LNCaP clone FGC (cell line): Measurements from ENCODE around the gene PTPN12.

Source experiments
- DNase-seq: peaks from one replicate; pipeline ENCODE4 v3.0.0-alpha.2; 2011; ENCODE audit warnings: low read depth
- H3K4me3 ChIP-seq: 2 replicates; pipeline ENCODE4 v1.5.1; 2011; ENCODE audit warnings: mild to moderate bottlenecking, low read depth, low read length, control low read depth
- TF ChIP-seq, protein P1 (sequence below): IDR thresholded peaks from 2 replicates; pipeline ENCODE4 v1.5.1; 2012; ENCODE audit warnings: mild to moderate bottlenecking; ENCODE audit not compliant: control insufficient read depth, insufficient read depth; ENCODE audit errors: extremely low read depth

Gene PTPN12

DNA sequence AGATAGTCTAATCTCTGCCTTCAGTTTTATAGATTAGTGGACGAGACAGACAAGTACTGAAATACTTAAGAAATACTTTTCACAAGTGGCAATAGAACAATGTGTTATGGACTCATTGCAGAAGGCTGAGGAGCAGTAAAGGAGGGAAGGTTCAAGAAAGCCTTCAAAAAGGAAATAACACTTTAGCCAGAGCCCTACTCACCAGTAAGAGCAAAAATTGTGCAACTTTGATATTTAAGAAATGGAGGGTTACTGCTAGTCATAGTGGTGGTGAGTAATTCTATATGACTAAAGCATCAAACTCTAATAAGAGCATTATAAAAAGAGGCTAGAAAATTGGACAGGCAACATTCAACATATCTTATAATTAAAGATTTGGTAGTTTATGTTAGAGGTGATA is 28.8 kb downstream of the PTPN12 start:
- H3K4me3 ChIP-seq = no peak overlapping the region
- DNase-seq = no peak
- TF ChIP-seq, protein P1, sequence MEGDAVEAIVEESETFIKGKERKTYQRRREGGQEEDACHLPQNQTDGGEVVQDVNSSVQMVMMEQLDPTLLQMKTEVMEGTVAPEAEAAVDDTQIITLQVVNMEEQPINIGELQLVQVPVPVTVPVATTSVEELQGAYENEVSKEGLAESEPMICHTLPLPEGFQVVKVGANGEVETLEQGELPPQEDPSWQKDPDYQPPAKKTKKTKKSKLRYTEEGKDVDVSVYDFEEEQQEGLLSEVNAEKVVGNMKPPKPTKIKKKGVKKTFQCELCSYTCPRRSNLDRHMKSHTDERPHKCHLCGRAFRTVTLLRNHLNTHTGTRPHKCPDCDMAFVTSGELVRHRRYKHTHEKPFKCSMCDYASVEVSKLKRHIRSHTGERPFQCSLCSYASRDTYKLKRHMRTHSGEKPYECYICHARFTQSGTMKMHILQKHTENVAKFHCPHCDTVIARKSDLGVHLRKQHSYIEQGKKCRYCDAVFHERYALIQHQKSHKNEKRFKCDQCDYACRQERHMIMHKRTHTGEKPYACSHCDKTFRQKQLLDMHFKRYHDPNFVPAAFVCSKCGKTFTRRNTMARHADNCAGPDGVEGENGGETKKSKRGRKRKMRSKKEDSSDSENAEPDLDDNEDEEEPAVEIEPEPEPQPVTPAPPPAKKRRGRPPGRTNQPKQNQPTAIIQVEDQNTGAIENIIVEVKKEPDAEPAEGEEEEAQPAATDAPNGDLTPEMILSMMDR = no peak

DNA sequence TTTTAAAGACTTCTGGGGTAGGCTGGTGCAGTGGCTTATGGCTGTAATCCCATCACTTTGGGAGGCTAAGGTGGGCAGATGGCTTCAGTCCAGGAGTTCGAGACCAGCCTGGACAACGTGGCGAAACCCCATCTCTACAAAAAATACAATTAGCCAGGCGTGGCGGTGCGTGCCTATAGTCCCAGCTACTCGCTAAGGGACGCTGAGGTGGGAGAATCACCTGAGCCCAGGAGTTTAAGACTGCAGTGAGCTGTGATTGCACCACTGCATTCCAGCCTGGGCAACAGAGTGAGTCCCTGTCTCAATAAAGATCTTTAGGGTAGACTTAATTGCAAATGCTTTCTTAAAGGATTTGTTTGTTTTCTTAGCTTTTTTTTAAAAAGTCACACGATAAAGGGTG is 29.3 kb downstream of the PTPN12 start:
- TF ChIP-seq, protein P1 = no peak
- H3K4me3 ChIP-seq = no peak overlapping the region
- no peak for DNase-seq

DNA sequence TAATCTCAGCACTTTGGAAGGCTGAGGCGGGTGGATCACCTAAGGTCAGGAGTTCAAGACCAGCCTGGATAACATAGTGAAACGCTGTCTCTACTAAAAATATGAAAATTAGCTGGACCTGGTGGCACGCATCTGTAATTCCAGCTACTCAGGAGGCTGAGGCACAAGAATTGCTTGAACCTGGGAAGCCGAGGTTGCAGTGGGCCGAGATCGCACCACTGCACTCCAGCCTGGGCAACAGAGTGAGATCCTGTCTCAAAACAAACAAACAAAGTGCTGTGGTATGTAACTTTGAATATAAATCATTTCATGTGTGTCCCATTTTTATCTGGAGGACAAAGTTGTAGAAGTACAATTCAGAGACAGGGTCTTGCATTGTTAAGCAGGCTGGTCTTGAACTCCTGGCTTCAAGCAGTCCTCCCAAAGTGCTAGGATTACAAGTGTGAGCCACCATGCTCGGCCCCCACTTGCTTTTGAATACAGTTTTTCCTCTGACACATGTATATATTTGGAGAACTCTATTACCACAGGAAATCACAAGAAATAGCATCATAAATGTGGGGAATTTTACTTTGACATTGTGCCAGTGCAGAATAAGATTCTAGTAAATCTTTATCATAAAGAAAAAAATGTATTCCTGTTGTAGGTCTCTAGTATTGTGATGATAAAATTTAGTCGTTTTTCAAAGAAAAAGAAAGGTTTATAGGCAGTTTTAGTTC is 32.6 kb downstream of the PTPN12 start:
- TF ChIP-seq, protein P1 = no peak
- H3K4me3 ChIP-seq = no peak overlapping the region
- no peak for DNase-seq

DNA sequence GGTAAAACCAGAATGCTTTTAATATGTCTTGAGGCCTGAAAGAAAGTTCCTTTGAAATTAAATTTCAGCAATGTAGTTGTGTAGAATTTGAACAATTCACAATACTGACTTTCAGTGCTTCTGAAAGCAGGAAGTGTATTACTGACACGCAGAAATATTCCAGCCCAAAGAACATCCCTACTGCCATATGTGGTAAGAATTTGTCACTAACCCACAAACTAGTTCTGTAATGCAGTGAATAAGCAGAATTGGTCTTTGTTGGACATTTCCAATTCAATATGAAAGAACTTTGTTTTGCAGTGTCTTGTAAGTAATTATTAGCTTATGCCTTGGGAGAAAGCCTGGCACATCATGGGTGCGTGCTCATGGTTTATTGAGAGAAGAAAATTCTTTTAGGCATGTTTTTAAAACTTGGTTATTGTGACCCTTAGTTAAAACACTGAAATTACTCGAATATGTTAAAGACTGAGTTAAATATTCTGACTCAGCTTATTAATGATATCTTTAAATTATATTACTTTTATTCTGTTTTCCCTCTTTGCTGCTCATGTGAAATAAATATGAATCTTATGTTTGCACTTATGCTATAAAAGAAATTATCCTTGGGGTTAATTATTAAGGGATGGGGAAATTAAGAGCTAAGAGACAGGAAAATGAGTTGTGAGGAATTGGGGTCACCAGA is 33.4 kb downstream of the PTPN12 start:
- TF ChIP-seq, protein P1 = no peak
- no peak overlapping the region for H3K4me3 ChIP-seq
- DNase-seq = no peak

DNA sequence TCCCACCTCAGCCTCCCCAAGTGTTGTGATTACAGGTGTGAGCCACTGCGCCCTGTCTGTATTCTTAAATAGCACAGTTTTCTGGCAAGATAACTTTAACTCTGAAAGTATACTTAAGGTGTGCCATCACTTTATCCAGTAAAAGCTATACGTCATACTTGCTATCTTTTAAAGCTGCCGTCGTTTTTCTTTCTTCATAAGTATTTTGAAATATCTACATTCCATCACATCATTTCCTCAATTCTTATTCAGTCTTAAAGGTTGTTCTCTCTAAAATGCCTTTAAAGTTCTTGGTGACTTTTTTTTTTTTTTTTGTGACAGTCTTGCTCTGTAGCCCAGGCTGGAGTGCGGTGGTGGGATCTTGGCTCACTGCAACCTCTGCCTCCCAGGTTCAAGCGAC is 34.7 kb downstream of the PTPN12 start:
- no peak for DNase-seq
- TF ChIP-seq, protein P1 = no peak
- H3K4me3 ChIP-seq = no peak overlapping the region

DNA sequence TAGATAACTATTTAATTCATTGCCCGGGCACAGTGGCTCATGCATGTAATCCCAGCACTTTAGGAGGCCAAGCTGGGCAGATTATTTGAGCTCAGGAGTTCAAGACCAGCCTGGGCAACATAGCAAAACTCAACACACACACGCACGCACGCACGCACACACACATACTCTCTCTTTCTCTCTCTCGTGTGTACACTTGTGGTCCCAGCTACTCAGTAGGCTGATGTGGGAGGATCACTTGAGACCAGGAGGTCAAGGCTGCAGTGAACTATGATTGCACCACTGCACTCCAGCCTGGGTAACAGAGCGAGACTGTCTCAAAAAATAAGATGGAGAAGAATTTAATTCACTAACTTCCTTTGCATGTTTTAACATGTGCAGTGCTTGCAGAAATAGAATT is 38.1 kb downstream of the PTPN12 start:
- TF ChIP-seq, protein P1 = no peak
- H3K4me3 ChIP-seq = no peak overlapping the region
- no peak for DNase-seq
